CD4-positive, alpha-beta T cell treated with Interleukin-6 at 100 ng/mL for 8 hours (primary cell): ENCODE measurements around the gene LILRB1.
"Not testable (repeated sequence)": the region's sequence is repeated elsewhere in the genome, so short reads cannot be mapped to it uniquely, and the experiment has no call there.

Experiments
- DNase-seq: peaks from one replicate; pipeline ENCODE4 v3.0.0-alpha.2; 2020; ENCODE audit warnings: mixed read lengths, low spot score

Gene LILRB1

DNA sequence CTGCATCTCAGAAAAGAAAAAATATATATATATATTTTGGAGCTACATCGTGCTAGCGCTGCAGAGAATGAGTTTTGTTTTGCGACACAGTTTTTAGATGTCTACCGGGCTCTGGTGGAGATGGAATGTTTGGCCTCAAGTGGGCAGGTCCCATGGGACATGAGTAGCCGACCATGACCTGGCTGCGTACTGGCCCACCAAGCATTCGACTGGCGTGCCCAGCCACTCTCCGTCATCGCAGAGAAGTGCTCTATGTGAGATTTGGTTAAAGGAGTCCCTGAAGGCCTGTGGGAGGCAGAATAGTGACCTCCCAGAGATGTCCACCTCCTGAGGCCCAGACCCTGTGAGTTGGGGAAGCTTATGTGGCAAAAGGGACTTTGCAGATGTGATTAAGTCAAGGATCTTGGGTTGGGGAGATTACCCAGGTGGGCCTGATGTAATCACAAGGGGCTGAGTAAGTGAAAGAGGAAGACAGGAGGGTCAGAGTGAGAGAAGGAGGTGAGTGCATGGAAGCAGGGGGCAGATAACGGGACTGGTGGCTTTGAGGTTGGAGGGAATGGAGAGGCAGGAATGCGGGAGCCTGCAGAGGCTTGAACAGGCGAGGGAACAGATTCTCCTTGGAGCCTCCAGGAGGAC lies 31.7 kb downstream of the LILRB1 start:
- no peak for DNase-seq

DNA sequence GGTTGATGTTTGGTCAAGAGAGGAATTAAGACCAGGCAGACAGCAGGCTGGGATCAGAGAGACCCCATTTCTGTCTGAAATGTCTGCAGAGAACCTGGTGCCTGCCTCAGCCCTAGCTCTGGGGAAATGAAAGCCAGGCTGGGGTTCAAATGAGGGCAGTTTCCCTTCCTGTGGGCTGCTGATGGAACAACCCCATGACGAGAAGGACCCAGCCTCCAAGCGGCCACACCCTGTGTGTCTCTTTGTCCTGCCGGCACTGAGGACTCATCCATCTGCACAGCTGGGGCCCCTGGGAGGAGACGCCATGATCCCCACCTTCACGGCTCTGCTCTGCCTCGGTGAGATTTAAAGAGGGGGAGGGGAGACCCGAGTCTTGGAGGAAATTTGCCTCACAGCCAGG lies 32.4 kb downstream of the LILRB1 start, which contains the start of gene LILRB4:
LILRB4 (plus strand) TSS at position 256 of the 400 bp plus-strand sequence; CDS start at position 305, 49 bp downstream.
- DNase-seq, result no peak

DNA sequence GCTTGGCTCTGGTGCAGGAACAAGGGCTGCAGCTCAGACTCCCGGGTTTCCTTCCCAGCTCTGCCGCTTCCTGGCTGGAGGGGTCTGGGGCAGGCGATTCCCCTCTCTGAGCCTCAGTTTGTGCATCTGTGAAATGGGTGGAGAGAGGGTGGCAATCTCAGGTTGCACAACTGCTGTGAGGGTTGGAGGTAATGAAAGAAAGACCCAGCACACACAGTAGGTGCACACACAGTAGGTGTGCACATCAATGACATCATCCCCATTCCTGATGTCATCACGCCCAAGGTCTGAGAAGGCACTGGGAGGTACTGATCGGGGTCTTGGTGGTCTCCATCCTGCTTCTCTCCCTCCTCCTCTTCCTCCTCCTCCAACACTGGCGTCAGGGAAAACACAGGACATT lies 35.2 kb downstream of the LILRB1 start:
- DNase-seq, result no peak

DNA sequence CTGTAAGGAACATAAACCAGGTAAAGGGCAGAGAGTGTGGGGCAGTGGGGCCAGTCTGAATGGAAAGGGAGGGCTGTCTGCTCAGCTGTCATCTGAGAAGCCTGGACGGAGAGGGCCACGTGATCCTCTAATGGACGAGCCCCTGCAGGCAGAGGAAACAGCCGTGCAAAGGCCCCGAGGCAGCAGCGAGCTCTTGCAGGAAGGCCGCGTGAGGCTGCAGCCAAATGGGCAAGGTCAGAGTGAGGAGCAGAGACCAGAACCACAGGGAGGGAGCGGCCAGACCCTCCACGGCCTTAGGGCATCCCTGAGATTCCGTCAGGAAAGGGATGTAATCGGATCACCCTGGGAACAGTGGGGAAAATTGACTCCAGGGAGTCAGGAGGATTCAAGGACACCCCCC lies 36.9 kb downstream of the LILRB1 start:
- no peak for DNase-seq

DNA sequence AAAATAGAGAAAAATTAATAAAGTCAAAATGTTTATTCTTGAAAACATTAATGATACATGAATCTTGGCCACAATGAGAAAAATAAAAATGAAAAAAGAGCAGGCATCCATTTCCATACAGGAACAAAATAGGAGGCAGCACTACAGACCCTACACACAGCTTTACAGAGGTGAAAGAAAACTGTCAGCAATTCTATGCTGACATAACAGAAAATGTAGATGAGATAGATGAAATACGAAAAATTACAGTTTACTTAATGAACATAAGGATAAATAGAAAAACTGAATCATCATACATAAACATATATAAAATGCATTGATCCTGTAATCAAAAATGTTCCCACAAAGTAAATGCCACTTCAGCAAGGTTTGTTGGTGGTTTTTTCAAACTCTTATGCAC lies 38.1 kb downstream of the LILRB1 start:
- DNase-seq, result no peak

DNA sequence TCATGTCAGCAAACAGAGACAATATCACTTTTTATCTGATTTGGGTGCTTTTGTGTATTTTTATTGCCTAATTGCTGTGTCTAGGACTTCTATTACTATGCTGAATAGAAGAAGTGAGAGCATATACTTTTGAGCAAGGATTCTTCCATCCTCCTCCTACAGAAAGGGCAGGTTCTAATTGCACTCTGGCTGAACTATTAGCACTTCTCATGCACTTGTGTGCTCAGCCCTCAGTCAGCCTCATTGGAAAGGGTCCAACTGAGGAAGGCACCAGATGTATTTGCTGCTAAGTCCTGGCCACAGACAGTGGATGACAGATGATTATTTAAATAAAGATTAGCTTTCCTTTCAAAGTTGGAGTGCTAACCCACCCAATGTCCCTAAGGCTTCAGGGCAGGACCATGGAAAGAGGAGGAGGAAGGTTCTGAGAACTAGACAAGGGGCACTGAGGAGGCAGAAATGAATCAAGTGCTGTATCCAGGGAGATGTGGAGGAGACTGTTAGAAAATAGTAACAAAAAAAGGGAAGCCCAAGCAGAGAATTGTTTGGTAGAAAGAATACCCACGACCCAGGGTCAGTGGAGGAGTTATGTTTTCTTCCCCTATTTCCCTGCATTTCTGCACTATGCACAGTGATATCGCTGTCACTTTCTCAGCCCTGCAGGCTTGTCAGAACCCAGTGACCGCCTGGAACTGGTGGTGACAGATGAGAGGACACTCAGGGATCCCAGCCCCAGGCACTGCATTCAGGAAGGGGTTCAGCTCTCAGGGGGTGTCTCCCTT lies 40.5 kb downstream of the LILRB1 start:
- DNase-seq, result no peak

DNA sequence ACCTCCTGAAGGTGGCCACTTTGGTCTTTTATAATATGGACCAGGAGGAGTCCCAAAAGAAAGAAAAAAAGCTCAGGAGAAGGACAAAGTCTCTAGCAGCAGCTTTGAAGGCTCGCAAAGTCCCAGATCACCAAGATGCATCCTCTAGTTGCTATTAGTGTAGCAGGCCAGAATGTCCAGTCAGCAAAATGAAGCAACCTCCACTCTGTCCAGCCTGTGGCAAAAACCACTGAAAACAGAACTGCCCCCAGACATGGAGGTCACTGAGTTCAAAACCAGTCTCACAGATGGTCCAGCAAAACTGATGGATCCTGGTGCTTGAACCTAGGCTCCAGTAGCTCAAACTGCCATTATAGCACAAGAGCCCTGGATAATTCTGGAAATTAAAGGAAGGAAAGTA lies 42.9 kb downstream of the LILRB1 start:
- DNase-seq, result no peak

DNA sequence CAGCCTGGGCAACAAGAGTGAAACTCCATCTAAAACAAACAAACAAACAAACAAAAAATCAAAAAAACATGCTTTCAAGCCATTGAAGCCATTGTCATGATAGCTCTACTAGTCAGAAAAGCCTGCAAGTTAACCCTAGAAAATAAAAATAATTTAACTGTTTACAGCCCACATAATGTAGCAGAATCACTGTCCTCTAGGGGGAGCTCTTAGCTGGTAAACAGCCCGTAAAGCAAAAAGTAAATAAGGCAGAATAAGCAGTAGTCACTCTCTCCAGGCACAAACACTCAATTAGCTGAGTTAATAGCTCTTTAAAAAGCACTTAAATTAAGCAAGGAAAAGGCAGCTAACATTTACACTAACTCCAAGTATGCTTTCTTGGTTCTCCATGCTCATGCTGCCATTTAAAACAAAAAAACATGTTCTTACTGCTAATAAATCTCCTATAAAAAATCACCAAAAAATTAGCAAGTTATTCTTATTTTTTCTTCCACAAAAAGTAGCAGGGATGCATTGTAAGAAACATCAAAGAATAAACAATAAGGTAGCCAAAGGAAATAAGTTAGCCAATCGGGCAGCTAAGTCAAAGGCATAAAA lies 43.8 kb downstream of the LILRB1 start:
- no peak for DNase-seq

DNA sequence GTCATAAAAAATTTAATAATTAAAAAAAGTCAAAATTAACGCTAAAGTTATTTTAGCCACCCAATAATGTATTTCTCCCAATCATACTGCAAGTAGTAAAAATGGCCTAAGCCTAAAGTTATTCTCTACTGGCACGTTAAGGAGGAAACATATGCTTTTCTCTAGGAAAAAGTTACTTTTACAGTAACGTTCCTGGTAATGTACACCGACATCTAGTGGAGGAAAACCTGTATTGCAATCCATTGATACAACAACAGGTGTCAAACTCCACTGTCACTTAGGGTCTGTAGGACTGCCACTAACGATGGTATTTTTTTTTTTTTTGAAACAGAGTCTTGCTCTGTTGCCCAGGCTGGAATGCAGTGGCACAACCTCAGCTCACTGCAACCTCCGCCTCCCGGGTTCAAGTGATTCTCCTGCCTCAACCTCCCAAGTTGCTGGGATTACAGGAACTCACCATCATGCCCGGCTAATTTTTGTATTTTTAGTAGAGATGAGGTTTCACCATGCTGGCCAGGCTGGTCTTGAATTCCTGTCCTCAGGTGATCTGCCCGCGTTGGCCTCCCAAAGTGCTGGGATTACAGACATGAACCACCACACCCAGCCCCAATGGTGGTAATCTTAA lies 46.0 kb downstream of the LILRB1 start:
- peak; percentile 17 for DNase-seq

DNA sequence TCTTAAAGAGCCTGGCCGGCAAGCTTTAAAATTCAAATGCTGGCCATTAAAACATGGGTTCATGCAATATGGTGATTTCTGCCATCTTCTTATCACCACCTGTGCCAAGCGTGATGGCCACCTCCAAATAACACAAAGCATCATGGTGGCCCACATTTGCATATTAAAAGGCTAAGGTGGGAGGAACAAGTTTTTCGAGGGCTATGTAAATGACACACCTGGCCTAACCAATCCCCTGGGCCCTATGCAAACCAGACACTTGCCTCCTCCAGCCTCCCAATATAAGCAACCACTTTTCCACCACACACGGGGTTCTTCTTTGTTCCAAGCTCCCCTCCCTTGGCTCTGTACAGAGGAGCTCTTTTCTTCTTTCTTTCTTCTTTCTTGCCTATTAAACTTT lies 46.9 kb downstream of the LILRB1 start:
- no peak for DNase-seq

DNA sequence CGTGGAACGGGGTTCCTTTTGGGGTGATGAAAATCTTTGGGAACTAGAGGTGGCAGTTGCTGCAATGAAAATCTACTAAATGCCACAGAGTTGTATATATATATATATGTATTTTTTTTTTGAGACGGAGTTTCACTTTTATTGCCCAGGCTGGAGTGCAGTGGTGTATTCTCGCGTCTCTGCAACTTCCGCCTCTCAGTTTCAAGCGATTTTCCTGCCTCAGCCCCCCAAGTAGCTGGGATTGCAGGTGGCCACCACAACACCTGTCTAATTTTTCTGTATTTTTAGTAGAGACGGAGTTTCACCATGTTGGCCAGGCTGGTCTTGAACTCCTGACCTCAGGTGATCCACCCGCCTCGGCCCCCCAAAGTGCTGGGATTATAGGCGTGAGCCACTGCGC lies 51.3 kb downstream of the LILRB1 start:
- DNase-seq, result not testable (repeated sequence)

DNA sequence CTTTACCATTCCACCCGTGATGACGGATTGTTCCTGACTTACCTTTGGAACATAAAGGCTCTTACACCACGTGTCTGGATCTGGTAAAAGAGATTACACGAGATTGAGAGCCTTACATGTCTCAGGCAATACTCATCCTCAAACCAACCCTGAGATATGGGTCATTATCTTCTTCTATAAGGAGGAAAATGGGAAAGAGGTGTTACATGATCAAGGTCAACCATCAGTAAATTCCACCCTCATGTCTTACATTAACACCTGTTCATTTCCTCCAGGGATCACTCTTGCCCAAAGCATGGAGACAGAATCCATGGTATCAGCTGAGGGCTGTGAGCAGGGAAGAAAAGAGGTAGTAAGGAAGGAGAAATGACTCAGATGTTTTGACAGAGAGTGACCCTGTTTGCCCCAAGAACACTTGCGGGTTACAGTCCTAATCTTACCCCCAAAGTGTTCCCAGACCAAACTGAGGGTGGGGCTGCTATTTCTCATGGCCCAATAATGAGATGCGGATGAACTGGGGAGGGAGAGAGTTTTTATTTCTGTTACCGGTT lies 52.1 kb downstream of the LILRB1 start:
- DNase-seq, result no peak

DNA sequence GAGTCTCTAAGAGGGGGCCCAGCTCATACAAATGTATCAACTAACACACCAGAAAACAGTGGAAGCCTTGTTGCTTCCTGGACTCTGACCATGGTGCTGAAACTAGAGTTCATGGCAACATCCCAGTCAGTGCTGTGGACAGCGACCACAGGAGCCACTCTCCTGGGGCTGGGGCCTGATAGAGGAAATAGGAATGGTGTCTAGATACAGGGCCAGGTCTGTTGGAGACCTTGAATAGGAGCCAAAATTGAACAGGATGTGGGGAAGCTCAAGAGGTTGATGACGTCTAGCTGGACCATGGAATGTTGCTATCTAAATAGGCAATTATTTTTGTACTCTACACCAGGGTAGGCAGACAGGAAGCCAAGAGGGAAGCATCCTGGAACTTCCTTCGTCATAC lies 54.2 kb downstream of the LILRB1 start:
- no peak for DNase-seq
